Testis (tissue), 2 donors: Measurements from ENCODE around the gene ISOC2.

Experiments
- CTCF ChIP-seq, 3 experiments: fragments of 450-650 bp in 2 of 3; fragments of 200-600 bp in 1 of 3; sonication (generic) in 1 of 3; IDR thresholded peaks; one replicate each; pipeline ENCODE4 v1.5.1; 2016 to 2019; ENCODE audit warnings: antibody characterized with exemption in 3 of 3, mild to moderate bottlenecking in 2 of 3, moderate library complexity in 1 of 3
- POLR2A ChIP-seq: fragments of 450-650 bp; IDR thresholded peaks from one replicate; pipeline ENCODE4 v1.6.1; 2017; ENCODE audit warnings: antibody characterized with exemption, mild to moderate bottlenecking, moderate library complexity

GRCh38 chr19:55492362-55492944, 31.0 kb upstream of the ISOC2 start:
- no peak for TF ChIP-seq CTCF (IDR thresholded peaks at IDR 0.05)
- TF ChIP-seq POLR2A, result no peak
